Mesenchymal stem cell (in vitro differentiated cells and primary cell): Measurements from ENCODE around the gene SHH.
"Not testable (repeated sequence)": the region's sequence is repeated elsewhere in the genome, so short reads cannot be mapped to it uniquely, and the experiment has no call there.

Experiments used
- DNase-seq: peaks from one replicate; pipeline ENCODE4 v3.0.0-alpha.2; 2013
- H2AFZ ChIP-seq: one replicate; pipeline ENCODE4 v1.6.1; 2013; ENCODE audit warnings: low read depth, mild to moderate bottlenecking, control low read depth, inconsistent platforms, low read length, moderate library complexity
- H2AK5ac ChIP-seq: 2 replicates; pipeline ENCODE4 v1.6.1; 2013; ENCODE audit warnings: low read length, moderate library complexity, mild to moderate bottlenecking, inconsistent platforms; ENCODE audit not compliant: severe bottlenecking
- H2BK120ac ChIP-seq: one replicate; pipeline ENCODE4 v1.6.1; 2013; ENCODE audit warnings: low read depth, mild to moderate bottlenecking, inconsistent platforms, low read length, moderate library complexity
- H2BK12ac ChIP-seq, 2 experiments: one replicate each; pipeline ENCODE4 v1.6.1; 2013; ENCODE audit warnings: inconsistent platforms in 2 of 2, low read length in 2 of 2, mild to moderate bottlenecking in 2 of 2, moderate library complexity in 2 of 2, control low read depth in 1 of 2
- H2BK15ac ChIP-seq: one replicate; pipeline ENCODE4 v1.6.1; 2013; ENCODE audit warnings: mild to moderate bottlenecking, low read depth, inconsistent platforms; ENCODE audit not compliant: poor library complexity, severe bottlenecking
- H2BK5ac ChIP-seq: 2 replicates; pipeline ENCODE4 v1.6.1; 2013; ENCODE audit warnings: low read depth, mild to moderate bottlenecking, low read length, control low read depth, inconsistent platforms; ENCODE audit not compliant: poor library complexity, severe bottlenecking
- H3K14ac ChIP-seq, 2 experiments: one replicate each; pipeline ENCODE4 v1.6.1; 2013; ENCODE audit warnings: inconsistent platforms in 2 of 2, low read length in 2 of 2, control low read depth in 1 of 2, mild to moderate bottlenecking in 1 of 2, moderate library complexity in 1 of 2
- H3K18ac ChIP-seq, 2 experiments: one replicate each; pipeline ENCODE4 v1.6.1; 2013; ENCODE audit warnings: inconsistent platforms in 2 of 2, low read length in 2 of 2, control low read depth in 1 of 2, low read depth in 1 of 2, mild to moderate bottlenecking in 1 of 2
- H3K23ac ChIP-seq, 2 experiments: one replicate each; pipeline ENCODE4 v1.6.1; 2013; ENCODE audit warnings: inconsistent platforms in 2 of 2, low read length in 2 of 2, mild to moderate bottlenecking in 2 of 2, moderate library complexity in 2 of 2, control low read depth in 1 of 2
- H3K27ac ChIP-seq: 2 replicates; pipeline ENCODE4 v1.5.1; 2013; ENCODE audit warnings: mild to moderate bottlenecking, moderate library complexity, low read length, control low read depth, inconsistent platforms; ENCODE audit not compliant: poor library complexity, severe bottlenecking
- H3K27me3 ChIP-seq, 2 experiments: 2 replicates each; pipeline versions ENCODE4 v1.6.1 to v1.7.0; 2013; ENCODE audit warnings: low read length in 2 of 2, mild to moderate bottlenecking in 2 of 2, moderate library complexity in 2 of 2, control low read depth in 1 of 2, inconsistent platforms in 1 of 2; ENCODE audit not compliant: control insufficient read depth in 1 of 2, insufficient read depth in 1 of 2
- H3K36me3 ChIP-seq, 2 experiments: 2 replicates each; pipeline versions ENCODE4 v1.6.1 to v1.7.0; 2013; ENCODE audit warnings: low read length in 2 of 2, control low read depth in 1 of 2, inconsistent platforms in 1 of 2, low read depth in 1 of 2, mild to moderate bottlenecking in 1 of 2; ENCODE audit not compliant: insufficient read depth in 2 of 2, control insufficient read depth in 1 of 2
- H3K4ac ChIP-seq, 2 experiments: one replicate each; pipeline ENCODE4 v1.6.1; 2013; ENCODE audit warnings: inconsistent platforms in 2 of 2, low read length in 2 of 2, mild to moderate bottlenecking in 2 of 2, moderate library complexity in 2 of 2, control low read depth in 1 of 2, low read depth in 1 of 2
- H3K4me1 ChIP-seq: 2 replicates; pipeline ENCODE4 v1.6.1; 2013; ENCODE audit warnings: low read depth, low read length, control low read depth; ENCODE audit not compliant: control insufficient read depth, insufficient read depth
- H3K4me2 ChIP-seq: 2 replicates; pipeline ENCODE4 v1.6.1; 2013; ENCODE audit warnings: low read length, mild to moderate bottlenecking, inconsistent platforms; ENCODE audit not compliant: poor library complexity, severe bottlenecking
- H3K4me3 ChIP-seq, 2 experiments: 2 replicates each; pipeline versions ENCODE4 v1.5.1 to v1.7.0; 2013; ENCODE audit warnings: low read length in 2 of 2, mild to moderate bottlenecking in 2 of 2, control low read depth in 1 of 2, low read depth in 1 of 2; ENCODE audit not compliant: insufficient read depth in 1 of 2
- H3K79me1 ChIP-seq: replicated peaks from 2 replicates; pipeline ENCODE4 v1.6.1; 2013; ENCODE audit warnings: mild to moderate bottlenecking, control low read depth, low read length, inconsistent platforms; ENCODE audit not compliant: poor library complexity, severe bottlenecking
- H3K9ac ChIP-seq: 2 replicates; pipeline ENCODE4 v1.7.0; 2013; ENCODE audit warnings: mild to moderate bottlenecking, low read length, moderate library complexity
- H3K9me3 ChIP-seq: 2 replicates; pipeline ENCODE4 v1.7.0; 2013; ENCODE audit warnings: mild to moderate bottlenecking, low read length; ENCODE audit not compliant: control insufficient read depth
- H4K8ac ChIP-seq: one replicate; pipeline ENCODE4 v1.6.1; 2013; ENCODE audit warnings: inconsistent platforms, mild to moderate bottlenecking, low read length, moderate library complexity
- H4K91ac ChIP-seq: one replicate; pipeline ENCODE4 v1.6.1; 2013; ENCODE audit warnings: mild to moderate bottlenecking, low read length, inconsistent platforms
- WGBS: methylation state at CpG from one replicate; pipeline ENCODE4 v1.1.7; 2013; ENCODE audit warnings: mixed read lengths; 5-methylcytosine and 5-hydroxymethylcytosine counted together

The SHH gene

DNA sequence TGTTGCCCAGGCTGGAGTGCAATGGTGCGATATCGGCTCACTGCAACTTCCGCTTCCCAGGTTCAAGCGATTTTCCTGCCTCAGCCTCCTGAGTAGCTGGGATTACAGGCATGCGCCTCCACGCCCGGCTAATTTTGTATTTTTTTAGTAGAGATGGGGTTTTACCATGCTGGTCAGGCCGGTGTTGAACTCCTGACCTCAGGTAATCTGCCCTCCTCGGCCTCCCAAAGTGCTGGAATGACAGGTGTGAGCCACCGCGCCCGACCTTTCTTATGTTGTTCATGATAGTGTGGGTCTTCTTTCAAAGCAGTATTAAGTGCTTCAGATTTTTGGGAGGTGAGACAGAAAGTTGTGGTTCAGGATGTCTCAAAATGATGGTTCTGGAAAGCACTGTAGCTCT lies 26.0 kb upstream of the SHH start:
- DNase-seq, H3K79me1 ChIP-seq, H3K9me3 ChIP-seq, H4K91ac ChIP-seq, H2BK12ac ChIP-seq, H3K27ac ChIP-seq, H3K9ac ChIP-seq, H3K4me1 ChIP-seq, H2BK5ac ChIP-seq, H2AFZ ChIP-seq, H2AK5ac ChIP-seq, H3K4ac ChIP-seq, H3K14ac ChIP-seq, H3K23ac ChIP-seq, H2BK120ac ChIP-seq, H3K36me3 ChIP-seq, H3K4me2 ChIP-seq, H3K18ac ChIP-seq, H2BK15ac ChIP-seq, H4K8ac ChIP-seq, H3K4me3 ChIP-seq: not testable (repeated sequence)
- H3K27me3 ChIP-seq = peaks cover 5 to 26% of the 10 kb centered on the region in 2 experiments
- 90% methylated on average over 12 of the region's 12 CpGs for WGBS

DNA sequence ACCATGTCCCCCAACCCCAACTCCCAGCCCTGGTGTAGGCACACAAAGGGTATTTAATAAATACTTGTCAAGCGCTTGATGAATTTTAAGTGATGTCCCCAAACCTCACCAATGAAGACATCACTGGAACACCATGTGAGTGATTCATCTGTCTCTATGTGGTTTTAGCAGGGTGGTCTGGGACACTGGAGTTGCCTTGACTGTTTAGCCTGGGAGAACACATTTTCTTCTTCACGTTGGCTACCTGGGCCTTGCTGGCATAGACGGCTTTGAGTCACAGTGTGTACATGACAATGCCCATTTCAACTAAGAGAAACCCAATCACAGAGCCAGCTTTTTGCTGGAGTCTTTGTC lies 24.8 kb upstream of the SHH start:
- H3K4me3 ChIP-seq = no peak overlapping the region
- no peak overlapping the region for H3K27ac ChIP-seq
- H3K4me2 ChIP-seq = no peak overlapping the region
- no peak overlapping the region for H3K18ac ChIP-seq
- H3K23ac ChIP-seq = no peak overlapping the region
- no peak overlapping the region for H2AK5ac ChIP-seq
- peaks cover 8 to 35% of the 10 kb centered on the region in 2 experiments for H3K27me3 ChIP-seq
- H3K4me1 ChIP-seq = no peaks in the 10 kb centered on the region
- H3K4ac ChIP-seq = no peak overlapping the region
- no peaks in the 10 kb centered on the region for H3K9me3 ChIP-seq
- 84% methylated on average over 3 of the region's 3 CpGs for WGBS
- H2AFZ ChIP-seq = no peak overlapping the region
- no peaks in the 10 kb centered on the region for H3K36me3 ChIP-seq
- H4K91ac ChIP-seq = no peak overlapping the region
- no peak overlapping the region for H2BK5ac ChIP-seq
- H2BK15ac ChIP-seq = no peak overlapping the region
- no peaks in the 10 kb centered on the region for H3K79me1 ChIP-seq
- H3K14ac ChIP-seq = no peak overlapping the region
- no peak for DNase-seq
- H3K9ac ChIP-seq = no peak overlapping the region
- H2BK12ac ChIP-seq = no peak overlapping the region
- H4K8ac ChIP-seq = no peak overlapping the region
- H2BK120ac ChIP-seq = no peak overlapping the region

DNA sequence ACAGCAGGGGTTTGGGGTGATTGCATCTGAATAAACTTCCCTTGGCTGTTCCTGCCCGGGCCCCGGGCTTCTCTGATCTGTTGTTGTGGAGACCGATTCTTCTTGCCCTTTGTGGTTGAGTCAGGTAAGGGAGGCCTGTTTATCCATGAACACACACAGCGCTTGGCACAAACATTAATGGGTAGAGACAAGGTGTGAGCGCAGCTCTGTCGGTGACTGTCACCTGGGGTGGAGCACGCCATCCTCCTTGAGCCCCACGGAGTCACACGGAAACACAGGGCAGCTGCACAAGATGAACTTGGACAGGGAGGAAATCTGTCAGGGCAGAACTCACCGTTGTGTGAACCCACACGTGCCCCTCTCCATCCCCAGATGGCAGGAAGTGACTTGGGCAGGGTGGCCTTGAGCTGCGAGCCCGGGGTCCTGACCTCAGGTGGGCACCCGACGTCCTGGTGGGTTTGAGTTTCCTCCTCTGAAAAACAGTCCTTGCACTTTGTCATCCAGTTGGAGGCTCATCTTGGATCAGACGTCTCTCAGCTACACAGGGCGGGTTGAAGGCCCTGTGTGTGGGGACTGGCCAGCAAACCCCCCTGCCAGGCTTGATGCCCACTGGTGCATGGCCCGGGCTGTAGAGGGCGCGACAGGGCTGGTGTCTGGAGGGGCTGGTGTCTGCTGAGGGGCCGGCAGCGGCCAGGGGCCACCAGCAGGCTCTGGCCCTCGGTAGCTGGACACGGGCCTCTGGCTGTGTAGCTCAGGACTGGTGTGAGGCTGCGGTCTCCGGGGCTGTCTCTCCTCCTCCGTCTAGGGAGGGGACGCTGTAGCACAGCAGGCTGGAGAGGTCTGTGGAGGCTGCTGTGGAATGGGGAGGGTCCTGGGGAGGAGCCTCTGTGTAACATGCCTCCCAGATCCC lies 24.2 kb upstream of the SHH start:
- no peak overlapping the region for H2AK5ac ChIP-seq
- peaks cover 9 to 40% of the 10 kb centered on the region in 2 experiments for H3K27me3 ChIP-seq
- H3K23ac ChIP-seq = no peak overlapping the region
- H3K36me3 ChIP-seq = no peaks in the 10 kb centered on the region
- no peaks in the 10 kb centered on the region for H3K9me3 ChIP-seq
- H4K91ac ChIP-seq = no peak overlapping the region
- no peak overlapping the region for H2BK120ac ChIP-seq
- no peak for DNase-seq
- no peaks in the 10 kb centered on the region for H3K79me1 ChIP-seq
- no peak overlapping the region for H4K8ac ChIP-seq
- no peak overlapping the region for H2BK12ac ChIP-seq
- H3K18ac ChIP-seq = no peak overlapping the region
- no peak overlapping the region for H2AFZ ChIP-seq
- no peak overlapping the region for H3K9ac ChIP-seq
- no peak overlapping the region for H3K14ac ChIP-seq
- no peaks in the 10 kb centered on the region for H3K4me1 ChIP-seq
- no peak overlapping the region for H3K4me2 ChIP-seq
- H2BK15ac ChIP-seq = no peak overlapping the region
- H3K27ac ChIP-seq = no peak overlapping the region
- no peak overlapping the region for H3K4me3 ChIP-seq
- H2BK5ac ChIP-seq = no peak overlapping the region
- no peak overlapping the region for H3K4ac ChIP-seq
- 85% methylated on average over 22 of the region's 28 CpGs for WGBS

DNA sequence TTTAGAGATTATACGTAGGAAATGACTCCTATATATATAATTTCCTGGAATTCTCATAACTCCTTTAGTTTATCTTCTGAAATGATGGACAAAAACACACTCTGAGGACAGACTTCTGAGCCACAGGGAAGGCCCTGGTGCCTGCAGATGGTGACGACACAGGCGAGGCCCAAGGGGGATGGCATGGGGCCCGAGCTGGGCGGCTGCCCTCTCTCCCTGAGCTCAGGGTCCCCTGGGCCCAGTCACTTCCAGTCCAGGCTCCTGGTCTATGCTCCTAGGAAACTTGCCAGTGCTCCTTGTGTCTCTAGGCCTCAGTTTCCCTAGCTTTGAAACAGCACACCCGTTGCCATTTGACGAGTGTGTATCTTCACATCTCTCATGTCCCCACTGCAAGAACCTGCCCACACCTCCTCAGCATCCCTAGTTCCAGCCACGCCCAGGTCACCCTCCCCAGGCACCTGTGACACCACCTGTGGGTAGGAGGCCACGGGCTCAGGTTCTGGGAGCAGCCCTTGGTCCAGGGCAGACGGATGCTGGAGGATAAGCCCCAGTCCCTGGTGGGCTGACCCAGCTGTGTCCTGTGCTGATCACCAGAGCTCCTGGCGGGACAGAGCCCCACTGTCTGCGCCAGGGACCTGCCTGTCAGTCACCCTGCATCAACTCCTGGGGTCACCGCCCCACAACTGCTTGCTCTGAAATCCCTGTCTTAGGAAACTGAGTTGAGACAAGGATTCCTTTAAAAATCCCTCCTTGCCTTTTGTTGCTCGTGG lies 23.4 kb upstream of the SHH start:
- H2BK15ac ChIP-seq = no peak overlapping the region
- H3K4me1 ChIP-seq = no peaks in the 10 kb centered on the region
- no peak overlapping the region for H3K14ac ChIP-seq
- no peak overlapping the region for H3K4ac ChIP-seq
- no peak overlapping the region for H2AFZ ChIP-seq
- H3K27me3 ChIP-seq = peaks cover 15 to 37% of the 10 kb centered on the region in 2 experiments
- H2AK5ac ChIP-seq = no peak overlapping the region
- no peak for DNase-seq
- no peak overlapping the region for H4K8ac ChIP-seq
- H3K9ac ChIP-seq = no peak overlapping the region
- H2BK120ac ChIP-seq = no peak overlapping the region
- no peaks in the 10 kb centered on the region for H3K36me3 ChIP-seq
- H2BK12ac ChIP-seq = no peak overlapping the region
- H4K91ac ChIP-seq = no peak overlapping the region
- no peak overlapping the region for H3K18ac ChIP-seq
- H2BK5ac ChIP-seq = no peak overlapping the region
- no peak overlapping the region for H3K4me2 ChIP-seq
- H3K27ac ChIP-seq = no peak overlapping the region
- no peaks in the 10 kb centered on the region for H3K9me3 ChIP-seq
- no peak overlapping the region for H3K4me3 ChIP-seq
- no peak overlapping the region for H3K23ac ChIP-seq
- WGBS = 79% methylated on average over 13 of the region's 14 CpGs
- H3K79me1 ChIP-seq = no peaks in the 10 kb centered on the region
